ENCODE measurements around the gene SLC6A18.
"Not testable (repeated sequence)": the region's sequence is repeated elsewhere in the genome, so short reads cannot be mapped to it uniquely, and the experiment has no call there.

SLC6A18 gene

DNA sequence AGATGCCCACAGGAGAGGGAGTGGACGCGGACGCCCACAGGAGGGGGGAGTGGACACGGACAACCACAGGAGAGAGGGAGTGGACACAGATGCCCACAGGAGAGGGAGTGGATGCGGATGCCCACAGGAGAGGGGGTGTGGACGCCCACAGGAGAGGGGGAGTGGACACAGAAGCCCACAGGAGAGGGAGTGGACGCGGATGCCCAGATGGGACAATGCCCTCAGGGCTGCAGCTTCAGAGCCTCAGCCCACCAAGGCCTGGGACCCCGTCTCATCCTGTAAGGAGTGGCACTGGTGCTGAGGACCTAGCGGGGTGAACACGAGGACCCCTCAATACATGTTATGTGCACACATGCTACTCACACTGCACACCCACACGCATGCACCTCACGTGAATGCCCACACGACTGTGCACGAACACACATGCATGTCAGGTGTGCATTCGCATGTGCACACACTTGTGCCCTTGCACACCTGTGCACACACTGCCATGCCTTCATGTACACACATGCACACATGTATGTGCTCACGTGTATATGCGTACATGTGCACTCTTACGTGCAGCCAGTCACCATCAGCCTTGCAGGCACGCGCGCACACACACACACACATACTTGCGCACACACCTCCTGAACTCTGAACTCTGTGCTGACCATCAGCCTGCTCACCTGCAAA lies 34.8 kb downstream of the SLC6A18 start:
- no peak for DNase-seq

DNA sequence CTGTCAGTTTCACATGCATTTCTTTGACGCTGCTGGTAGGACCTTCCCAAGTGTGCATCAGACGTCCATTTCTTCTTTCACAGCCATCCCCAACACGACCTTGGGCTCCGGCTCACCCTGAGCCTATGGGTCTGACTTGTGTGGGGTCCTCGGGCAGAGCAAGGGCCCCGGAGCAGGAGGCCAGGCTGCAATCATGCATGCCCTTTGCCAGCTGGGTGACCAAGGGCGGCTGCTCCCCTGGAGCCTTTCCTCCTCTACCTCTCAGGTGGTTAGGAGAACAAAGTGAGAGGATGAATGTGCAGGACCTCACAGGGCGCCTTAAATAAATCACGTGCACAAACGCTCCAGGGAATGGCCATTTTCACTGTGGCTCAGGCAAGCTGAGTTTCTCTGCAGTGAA lies 36.5 kb downstream of the SLC6A18 start:
- DNase-seq = no peak

DNA sequence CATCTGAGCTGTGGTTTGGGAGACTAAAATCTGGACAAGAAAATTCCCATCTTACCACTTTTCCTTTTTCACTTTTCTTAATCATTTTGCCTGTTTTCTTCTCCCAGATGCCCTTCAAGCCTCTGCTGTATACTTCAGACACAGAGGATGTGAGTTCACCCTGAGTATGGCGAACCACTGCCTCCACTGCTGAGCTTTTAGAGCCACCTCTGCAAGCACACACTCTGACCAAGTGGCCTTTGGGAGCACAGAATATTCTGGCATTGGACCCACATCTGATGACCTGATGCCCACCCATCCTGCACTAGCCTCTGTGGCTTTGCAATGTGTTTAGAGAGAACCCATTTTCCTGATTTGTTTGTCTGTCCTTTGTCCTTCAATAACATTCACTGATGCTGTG lies 37.2 kb downstream of the SLC6A18 start:
- DNase-seq = no peak

DNA sequence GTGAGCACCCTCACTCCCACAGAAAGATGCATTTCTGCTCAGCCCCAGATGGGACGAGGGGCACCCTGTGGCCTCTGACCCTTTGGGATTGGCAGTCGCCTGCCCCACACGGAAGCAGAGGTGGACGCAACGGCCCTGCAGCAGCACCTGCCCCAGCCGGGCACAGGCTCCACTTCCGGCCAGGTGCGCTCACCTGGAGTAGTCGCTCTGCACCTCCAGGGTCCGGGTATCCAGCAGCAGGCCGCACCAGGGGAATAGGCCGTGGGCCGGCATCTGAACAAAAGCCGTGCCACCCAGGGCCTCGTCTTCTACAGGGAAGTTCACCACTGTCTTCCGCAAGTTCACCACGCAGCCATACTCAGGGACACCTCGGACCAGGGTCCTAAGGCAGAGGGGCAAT lies 39.0 kb downstream of the SLC6A18 start:
- DNase-seq = no peak

DNA sequence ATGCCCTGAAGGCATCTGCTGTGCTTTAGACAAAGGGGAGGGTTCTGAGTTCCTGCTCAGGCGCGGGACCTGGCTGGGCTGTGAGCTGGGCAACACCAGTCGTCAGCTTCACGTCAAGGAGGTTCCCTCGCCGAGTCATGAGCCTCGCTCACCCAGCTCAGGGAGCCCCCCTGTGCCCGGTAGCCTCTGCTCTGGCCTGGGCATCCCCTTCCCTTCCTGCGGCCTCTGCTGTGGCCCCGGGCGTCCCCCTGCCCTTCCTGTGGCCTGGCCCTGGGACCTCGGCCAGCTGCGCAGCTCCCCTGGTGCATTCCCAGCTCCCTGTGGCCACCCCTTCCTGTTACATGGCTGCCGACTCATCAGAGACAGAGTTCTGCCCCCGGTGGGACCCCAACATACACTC lies 39.8 kb downstream of the SLC6A18 start:
- DNase-seq = no peak

DNA sequence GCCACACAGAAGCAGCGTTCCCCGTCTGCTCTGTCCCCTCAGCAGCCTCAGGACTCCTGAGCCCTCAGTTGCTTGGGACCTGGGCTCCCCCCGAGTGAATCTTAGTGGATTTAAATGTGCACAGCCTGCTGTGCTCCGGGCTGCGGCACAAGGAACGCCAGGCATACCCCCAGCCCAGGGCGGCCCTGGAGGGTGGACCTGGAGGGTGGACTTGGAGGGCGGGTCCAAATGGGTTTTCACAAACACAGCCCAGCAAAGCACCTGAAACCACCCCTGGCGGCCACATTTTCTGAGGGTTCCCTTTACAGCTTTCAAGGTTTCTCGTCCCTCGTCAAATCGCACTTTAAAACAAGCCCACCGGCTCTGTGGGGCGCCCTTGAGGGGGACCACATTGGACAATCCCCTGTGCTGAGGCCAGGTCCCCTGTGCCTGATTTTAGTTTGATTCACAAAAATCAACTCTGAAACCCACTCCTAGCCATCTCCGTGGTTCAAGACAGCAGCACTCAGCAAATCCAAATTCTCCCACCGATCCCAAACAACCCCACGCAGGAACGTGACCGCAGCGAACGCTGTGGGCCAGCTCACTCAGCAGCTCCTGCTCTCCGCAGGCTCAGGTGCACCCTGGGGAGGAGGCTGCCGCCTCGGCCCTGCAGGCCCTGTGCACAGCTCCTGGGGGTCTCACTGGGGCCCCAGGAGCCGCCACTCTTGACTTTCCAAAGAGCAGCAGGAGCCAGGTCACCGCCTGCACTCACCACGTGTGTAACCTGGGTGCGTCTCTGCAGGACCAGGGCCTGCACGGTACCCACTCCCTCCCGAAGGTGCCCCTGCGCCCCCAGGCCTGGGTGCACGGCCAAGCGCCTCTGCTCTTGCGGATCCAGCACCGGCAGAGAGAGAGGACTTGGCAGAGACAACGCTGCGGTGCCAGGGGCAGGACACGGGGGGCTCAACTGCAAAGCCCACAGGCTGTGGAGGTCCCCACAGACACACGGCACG lies 40.6 kb downstream of the SLC6A18 start:
- no peak for DNase-seq

DNA sequence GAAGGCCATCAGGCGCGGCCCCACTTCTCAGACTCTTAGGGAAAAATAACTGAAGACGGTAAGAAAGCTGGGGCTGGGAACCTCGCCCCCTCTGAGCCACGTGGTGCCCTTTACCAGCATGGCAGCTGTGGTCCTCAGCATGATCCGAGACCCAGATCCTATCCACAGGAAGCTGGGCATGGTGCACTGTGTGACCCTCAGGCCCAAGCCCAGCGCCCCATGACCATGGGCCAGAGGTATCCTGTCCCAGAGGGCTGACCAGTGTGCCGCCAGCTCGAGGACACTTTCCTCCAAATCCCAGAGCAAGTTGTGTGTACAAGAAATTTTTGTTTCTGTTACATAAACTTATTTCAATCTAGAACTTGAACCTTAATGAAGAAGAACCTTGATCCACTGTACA lies 41.6 kb downstream of the SLC6A18 start:
- no peak for DNase-seq

DNA sequence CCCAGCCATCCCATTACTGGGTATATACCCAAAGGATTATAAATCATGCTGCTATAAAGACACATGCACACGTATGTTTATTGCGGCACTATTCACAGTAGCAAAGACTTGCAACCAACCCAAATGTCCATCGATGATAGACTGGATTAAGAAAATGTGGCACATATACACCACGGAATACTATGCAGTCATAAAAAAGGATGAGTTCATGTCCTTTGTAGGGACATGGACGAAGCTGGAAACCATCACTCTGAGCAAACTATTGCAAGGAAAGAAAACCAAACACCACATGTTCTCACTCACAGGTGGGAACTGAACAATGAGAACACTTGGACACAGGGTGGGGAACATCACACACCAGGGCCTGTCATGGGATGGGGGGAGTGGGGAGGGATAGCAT lies 42.3 kb downstream of the SLC6A18 start:
- not testable (repeated sequence) for DNase-seq

DNA sequence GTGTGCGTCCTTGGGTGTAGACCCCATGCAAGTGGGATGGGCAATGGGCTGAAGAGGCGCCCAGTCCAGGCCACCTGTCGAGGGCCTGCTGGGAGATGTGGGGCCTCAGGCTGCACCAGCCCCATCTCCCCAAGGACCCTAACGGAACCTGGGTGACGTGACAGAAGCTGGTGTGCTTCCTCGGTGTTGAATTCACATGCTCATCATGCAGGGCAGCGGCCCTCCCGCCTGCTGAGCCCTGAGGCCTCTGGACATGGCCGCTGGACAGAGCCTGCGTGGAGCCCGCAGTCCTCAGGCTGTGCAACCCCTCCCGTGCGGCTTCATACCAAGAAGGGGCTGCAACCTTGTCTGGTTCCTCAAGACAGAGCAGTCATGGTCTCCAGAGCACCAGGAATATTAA lies 42.9 kb downstream of the SLC6A18 start:
- DNase-seq = no peak

DNA sequence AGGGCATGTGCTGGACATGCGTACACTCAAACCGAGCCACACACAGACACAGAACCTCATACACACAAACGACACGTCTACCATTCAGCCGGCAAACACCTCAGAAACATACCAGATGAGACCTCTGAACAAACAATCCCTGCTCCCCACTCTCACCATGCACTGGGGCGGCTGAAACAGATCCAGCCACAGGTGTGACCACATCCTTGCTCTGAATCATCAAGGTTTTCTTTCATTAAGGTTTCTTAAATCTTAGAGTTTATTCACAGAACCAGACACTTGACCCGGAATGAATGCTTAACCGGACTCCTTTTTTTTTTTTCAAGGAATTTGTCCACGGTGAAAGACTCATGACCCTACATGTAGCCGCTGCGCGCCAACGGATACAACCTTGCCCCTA lies 43.5 kb downstream of the SLC6A18 start:
- DNase-seq = peak; percentile 62

DNA sequence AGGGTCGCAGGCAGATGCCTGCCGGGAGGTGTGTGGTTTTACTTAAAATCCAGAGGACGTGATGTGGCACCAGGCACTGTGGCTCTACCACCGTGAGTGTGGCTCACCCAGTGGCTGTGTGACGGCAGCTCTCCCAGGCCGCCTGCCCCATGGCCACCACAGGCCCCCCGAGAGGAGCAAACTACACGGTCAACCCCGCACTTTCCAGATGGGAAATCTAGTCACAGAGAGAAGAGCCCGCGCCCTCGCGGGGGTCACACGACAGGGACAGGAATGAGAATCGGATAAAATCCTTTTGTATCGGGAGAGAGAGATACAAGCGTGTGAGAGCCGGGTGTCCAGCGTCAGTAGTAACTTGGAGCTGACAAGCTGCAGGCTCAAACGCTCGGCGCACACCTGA lies 45.2 kb downstream of the SLC6A18 start:
- DNase-seq = no peak

DNA sequence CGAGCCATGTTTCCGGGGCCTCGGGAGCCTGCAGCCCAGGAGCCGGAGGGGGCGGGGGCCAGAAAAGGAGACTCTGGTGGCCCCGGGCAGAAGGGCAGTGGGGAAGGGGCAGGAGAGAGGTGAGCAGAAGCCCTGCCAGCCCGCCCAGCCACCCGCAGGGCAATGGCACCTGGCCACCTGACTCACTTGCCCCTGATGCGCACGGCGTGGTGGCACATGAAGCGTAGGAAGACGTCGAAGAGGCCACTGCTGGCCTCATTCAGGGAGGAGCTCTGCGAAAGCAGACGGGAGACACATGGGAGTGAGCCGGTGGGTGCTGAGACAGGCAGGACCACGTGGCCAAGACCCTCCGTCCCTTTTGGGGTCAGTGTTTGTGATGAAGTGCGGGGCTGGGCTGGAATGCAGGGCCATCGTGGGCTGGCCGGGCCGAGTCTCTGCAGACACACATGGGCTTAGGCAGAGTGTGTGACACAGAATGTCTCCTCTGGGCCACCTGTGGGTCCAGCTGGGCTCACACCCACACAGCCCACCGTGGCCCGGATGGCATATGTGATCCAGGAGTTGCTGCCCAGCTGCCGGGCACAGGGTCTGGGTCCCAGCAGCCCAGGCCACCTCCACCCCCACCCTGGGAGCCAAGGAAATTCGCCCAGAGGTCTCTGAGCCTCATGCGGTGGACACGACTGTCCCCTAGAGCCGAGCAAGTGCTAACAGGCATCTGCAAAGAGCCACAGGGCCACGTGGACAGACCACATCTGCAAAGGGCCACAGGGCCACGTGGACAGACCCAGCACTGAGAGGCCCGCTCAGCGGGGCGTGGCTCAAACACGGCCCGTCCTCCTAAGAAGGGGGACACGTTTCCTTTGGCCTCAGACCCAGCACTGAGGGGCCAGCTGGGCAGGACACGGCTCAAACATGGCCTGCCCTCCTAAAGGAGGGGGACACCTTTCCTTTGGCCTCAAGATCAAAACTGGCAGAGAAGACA lies 46.0 kb downstream of the SLC6A18 start:
- DNase-seq = no peak

DNA sequence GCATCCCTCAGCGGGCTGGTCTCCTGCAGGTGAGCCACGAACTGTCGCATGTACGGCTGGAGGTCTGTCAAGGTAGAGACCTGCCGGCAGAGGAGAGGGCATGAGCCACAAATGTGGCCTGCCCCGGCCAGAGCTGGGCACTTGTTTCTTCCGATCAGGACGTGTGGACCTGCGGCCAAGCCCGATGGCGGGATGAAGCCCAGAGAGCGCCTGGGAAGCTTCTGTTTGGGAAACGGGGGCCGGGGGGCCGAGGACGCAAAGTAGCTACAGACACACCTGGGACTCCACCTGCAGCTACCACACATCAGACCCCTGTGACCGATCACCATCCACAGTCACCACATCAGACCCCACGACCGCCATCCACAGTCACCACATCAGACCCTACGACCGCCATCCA lies 47.0 kb downstream of the SLC6A18 start:
- no peak for DNase-seq

DNA sequence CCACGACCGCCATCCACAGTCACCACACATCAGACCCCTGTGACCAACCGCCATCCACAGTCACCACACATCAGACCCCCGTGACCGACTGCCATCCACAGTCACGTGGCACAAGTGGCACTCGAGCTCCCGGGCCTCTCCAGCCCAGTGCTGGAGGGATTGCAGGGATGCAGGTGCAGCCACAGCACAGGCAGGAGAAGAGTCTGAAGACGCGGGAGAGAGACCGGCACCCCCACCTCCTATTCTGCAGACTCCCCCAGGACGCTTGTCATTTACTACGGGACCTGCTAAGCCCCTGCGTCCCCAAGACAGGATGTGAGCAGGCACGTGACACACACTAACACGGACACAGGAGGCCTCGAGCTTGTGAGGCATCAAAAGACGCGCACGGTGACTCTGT lies 48.6 kb downstream of the SLC6A18 start:
- no peak for DNase-seq

DNA sequence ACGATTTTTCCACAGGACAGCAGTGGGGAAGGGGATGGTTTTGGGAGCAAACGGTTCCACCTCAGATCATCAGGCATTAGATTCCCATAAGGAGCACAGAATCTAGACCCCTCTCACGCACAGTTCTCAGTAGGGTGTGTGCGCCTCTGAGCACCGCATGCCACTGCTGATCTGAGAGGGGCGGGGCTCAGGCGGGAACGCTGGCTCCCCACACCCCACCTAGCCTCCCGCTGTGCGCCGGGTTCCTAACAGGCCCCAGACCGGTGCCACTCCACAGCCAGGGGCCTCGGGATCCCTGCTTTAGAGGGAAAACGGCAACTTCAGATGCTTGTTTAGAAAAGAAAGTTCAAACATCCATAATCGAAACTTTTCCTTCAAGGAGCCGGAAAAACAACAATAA lies 49.3 kb downstream of the SLC6A18 start:
- no peak for DNase-seq

DNA sequence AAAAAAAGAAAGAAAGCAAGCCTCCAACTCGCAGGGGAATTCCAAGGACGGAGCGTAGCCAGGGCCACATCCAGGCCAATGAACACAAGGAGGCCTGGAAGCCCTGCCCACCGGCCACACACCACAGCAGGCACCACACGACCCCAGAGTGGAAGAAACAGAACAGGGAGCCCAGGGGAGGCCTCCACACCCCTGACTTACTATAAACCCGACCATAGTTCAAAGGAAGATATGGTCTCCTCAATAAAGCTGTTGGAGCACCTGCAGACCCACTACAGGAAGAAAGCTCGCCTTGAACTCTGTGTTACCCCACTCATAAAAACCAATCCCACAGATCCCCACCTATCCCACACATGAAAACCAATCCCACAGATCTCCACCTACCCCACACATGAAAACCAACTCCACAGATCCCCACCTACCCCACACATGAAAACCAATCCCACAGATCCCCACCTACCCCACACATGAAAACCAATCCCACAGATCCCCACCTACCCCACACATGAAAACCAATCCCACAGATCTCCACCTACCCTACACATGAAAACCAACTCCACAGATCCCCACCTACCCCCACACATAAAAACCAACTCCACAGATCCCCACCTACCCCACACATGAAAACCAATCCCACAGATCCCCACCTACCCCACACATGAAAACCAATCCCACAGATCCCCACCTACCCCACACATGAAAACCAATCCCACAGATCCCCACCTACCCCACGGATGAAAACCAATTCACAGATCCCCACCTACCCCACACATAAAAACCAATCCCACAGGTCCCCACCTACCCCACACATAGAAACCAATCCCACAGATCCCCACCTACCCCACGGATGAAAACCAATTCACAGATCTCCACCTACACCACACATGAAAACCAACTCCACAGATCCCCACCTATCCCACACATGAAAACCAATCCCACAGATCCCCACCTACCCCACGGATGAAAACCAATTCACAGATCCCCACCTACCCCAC lies 50.5 kb downstream of the SLC6A18 start:
- DNase-seq = not testable (repeated sequence)

DNA sequence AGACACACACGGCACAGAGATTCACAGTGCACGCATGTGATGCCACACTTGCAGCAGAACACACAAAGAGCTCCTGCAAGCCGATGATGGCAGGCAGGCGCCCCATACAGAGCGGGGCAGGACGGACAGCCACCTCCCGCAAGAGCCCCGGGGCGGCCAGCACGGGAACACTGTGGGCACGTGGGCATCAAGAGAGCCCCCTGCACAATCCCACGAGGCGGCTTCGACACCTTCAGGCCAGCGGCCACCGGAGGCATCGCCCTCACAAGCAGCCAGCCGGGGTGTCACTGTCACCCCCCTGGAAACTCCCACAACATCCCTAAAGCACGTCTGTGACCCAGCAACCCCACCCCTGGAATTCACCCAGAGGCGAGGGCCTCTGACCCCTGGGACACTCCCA lies 51.7 kb downstream of the SLC6A18 start:
- no peak for DNase-seq

DNA sequence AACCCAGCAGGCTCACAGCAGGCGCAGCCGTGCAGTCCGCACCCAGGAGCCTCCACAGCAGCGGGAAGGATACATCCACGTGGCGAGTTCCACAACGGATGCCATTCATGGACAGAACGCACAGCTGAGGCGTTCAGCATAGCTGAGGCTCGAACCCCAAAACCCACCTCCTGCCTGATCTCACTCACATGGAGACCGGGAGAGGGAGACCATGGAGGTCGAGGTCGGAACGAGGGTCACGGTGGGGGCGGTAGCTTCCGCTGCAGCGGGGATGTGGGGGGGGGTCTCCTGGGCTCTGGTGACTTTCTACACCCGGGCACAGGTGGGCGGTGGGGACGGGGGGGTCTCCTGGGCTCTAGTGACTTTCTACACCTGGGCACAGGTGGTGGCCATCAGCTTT lies 52.1 kb downstream of the SLC6A18 start:
- DNase-seq = no peak

DNA sequence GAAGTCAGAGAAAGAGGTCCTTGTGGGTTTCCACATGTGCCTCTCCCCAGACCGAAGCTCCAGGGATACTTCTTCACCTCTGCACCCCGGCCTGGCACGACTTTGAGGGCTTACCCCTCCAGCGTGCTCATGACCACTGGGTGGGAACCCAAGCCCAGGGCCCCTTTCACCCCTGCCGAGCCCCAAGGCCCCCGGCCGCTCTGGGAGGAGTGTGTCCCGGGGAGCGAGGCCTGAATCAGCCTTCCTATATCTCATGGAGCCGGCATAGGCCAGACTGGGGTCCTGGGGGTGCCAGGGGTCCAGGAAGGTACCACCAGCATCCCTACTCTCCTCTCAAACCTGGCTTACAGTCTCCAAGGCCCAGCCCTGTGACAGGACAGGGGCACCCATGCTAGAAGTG lies 52.6 kb downstream of the SLC6A18 start:
- DNase-seq = no peak

DNA sequence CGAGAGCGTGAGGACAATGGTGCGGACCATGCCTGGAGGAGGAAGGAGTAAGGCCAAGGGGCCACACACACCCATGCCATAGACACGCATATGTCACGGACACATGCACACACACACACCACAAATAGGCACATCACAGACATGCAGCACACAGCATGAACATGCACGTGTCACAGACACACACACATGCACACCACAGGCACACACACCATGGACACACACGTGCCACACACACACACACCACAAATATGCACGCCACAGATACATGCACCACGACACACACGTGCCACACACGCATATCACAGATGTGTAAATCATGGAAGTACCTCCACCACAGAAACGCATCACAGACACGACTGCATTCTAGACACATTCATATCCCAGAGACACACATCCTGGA lies 53.0 kb downstream of the SLC6A18 start:
- DNase-seq = no peak

DNA sequence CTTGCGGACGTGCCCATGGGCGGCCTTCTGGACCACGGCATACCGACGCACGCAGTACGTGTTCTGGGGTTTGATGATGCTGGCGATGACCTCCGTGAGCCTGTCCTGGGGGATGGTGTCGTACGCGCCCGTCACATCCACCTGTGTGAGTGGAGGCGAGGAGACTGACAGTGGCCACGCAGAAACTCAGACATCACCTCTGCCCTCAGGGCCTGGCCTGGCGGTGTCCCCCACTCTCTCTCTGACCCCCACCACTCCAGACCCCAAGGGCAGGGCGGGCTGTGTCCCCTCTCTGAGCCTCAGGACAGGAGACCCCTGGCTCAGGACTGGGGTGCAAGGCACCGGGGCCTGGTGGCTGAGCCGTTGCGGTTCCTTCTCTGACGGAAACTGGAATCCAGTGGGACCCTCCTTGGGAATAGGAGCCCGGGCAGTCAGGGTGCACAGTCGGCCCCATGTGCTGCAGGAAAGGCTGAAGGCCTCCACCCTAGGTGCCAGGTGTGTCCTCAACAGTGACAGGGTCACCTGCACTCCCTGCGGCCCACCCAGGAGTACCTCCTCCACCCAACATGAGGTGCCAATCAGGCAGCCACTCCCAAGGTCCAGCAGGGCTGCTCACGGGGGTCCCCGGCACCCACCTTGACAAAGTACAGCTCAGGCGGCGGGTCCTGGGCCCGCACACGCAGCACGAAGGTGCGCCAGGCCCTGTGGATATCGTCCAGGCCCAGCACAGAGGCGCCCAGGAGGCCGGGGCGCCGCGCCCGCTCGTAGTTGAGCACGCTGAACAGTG lies 53.7 kb downstream of the SLC6A18 start:
- no peak for DNase-seq

All from activated CD4-positive, alpha-beta T cell treated with anti-CD3 and anti-CD28 coated beads, Interleukin-2, amount 50 U/mL, for 16 hours (primary cell).